GM12892 (cell line): Measurements from ENCODE around the gene SMARCA2.

Experiments used
- POLR2A ChIP-seq: IDR thresholded peaks from 2 replicates; pipeline ENCODE4 v1.6.1; 2011; ENCODE audit warnings: low read depth, low read length, control low read depth
- POLR2AphosphoS5 ChIP-seq: IDR thresholded peaks from 2 replicates; pipeline ENCODE4 v1.6.1; 2011; ENCODE audit warnings: low read depth, low read length, control low read depth
- TAF1 ChIP-seq: IDR thresholded peaks from 2 replicates; pipeline ENCODE4 v1.6.1; 2011; ENCODE audit warnings: low read depth, mild to moderate bottlenecking, control low read depth, low read length, borderline replicate concordance

DNA sequence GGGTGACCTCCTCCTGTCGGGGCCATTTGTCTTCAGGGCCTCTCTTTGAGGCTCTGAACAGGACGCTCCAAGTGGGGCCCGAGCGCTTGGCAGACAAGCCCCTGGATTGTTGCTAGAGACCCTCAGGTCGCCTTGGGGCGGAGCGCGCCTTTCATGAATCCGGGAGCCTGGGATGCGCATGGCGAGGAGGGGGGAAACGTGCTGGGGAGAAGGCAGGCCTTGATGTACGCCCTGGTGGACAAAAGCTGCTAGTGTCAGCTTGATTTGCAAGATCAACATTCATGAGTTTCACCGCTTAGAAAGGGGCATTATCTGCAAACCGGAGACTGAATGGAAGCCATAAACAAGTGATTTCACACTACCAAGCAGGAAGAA, 226.3 kb downstream of the SMARCA2 start:
- TF ChIP-seq POLR2A (no peak), POLR2AphosphoS5 (no peak), TAF1 (no peak)
